Activated CD8-positive, alpha-beta memory T cell treated with anti-CD3 and anti-CD28 coated beads, Interleukin-2, amount 50 U/mL, for 1 hour (primary cell): ENCODE results near the gene EIF3J.

Experiments used
- DNase-seq: peaks from one replicate; pipeline ENCODE4 v3.0.0-alpha.2; 2020; ENCODE audit errors: extremely low read depth

The EIF3J gene

GRCh38 chr15:44593042-44593736 lies 56.2 kb downstream of the EIF3J start:
- no peak for DNase-seq

- DNase-seq: no peak
These were observed 58.3 kb downstream of the EIF3J start for GRCh38 chr15:44595246-44595645.

GRCh38 chr15:44595656-44596510 lies 58.9 kb downstream of the EIF3J start:
- DNase-seq: no peak

GRCh38 chr15:44596511-44597010 lies 59.6 kb downstream of the EIF3J start:
- DNase-seq: no peak

GRCh38 chr15:44598066-44598465 lies 61.1 kb downstream of the EIF3J start:
- no peak for DNase-seq

- DNase-seq: no peak
These were observed 61.9 kb downstream of the EIF3J start for GRCh38 chr15:44598892-44599291.

GRCh38 chr15:44603126-44603525 lies 66.2 kb downstream of the EIF3J start:
- DNase-seq: no peak

- no peak for DNase-seq
These were observed 69.8 kb downstream of the EIF3J start for GRCh38 chr15:44606740-44607139.
